ENCODE data around the gene ATF6B. TPM values are rescaled to one million over a fixed set of nuclear protein-coding genes. Genes with fewer than 3 reads are reported as not detected.

Gene ATF6B
- total and polyA plus RNA-seq, 2 of the 13 experiments (the other 11 are each of a cell fraction or from before 2014, with no cell fraction given): 18.1 to 44.0 TPM

DNA sequence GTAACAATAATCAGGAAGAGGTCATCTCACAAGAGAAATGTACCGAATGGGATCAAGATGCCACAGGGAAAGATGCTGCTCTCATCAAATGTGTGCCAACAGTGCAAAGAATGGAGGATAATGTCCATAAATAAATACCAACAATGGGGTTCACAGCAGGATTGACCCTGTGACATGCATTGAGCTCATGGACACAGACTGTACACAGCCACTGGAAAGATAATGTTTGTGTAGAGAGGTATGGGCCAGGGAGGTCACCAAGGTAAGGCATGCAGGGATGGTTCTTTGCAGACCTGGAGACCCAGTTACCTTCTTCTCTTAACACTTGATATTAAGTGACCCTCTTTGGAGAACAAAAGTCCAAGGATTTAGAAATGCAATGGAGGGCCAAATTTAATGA, 46.4 kb upstream of the ATF6B start:
- in situ Hi-C loops (cut with HindIII; ENCODE audit: extremely low pct_ligation_motif_present, low pct_unique_long_range_greater_than_20kb): no loop called here
- H3K36me3 ChIP-seq (replicated peaks in 1 of 2; ENCODE audit: control insufficient read depth in 1 of 2, insufficient read depth in 2 of 2, low read length in 2 of 2): peaks cover 13 to 21% of the 10 kb centered on the region in 2 experiments
- no peak for ATAC-seq
- peaks cover 46% of the 10 kb centered on the region for H3K79me2 ChIP-seq (ENCODE audit: insufficient read depth, low read length)
- FAIRE-seq: no peak
- ChIA-PET POLR2A (interaction anchor here (1.0 kb wide), 1 partner anchor 21 kb away, joined by 3 read pairs; no protein-coding TSS in a partner anchor), CTCF (ENCODE audit: low intra/inter-chr PET ratio, low total read pairs) (no interaction called here)
- peak overlapping the region; percentile 88 for H3K4me2 ChIP-seq (ENCODE audit: low read depth, low read length)
- 97% methylated on average over 1 of the region's 1 CpG for WGBS (ENCODE audit: low lambda C conversion rate)
- no peaks in the 10 kb centered on the region for H3K9me3 ChIP-seq (ENCODE audit: low read length)
- no peaks in the 10 kb centered on the region; a peak in 1 of 5 replicates for H3K27me3 ChIP-seq (ENCODE audit: control insufficient read depth in 1 of 2, insufficient read depth in 2 of 2, low read length in 2 of 2)
- no peak overlapping the region for H2AFZ ChIP-seq (ENCODE audit: low read length)
- DNase-seq (ENCODE audit: low spot score): no peak
- H3K27ac ChIP-seq (ENCODE audit: extremely low read length, insufficient read depth, low read length): no peak overlapping the region
- H3K9ac ChIP-seq (ENCODE audit: insufficient read depth, low read depth, low read length): no peak overlapping the region
- H4K20me1 ChIP-seq (ENCODE audit: insufficient read depth, low read length): no peaks in the 10 kb centered on the region
- no TSS peak for BruUV-seq (replicated peaks)
- H3K4me1 ChIP-seq (ENCODE audit: insufficient read depth, low read length): peaks cover 52% of the 10 kb centered on the region
- intact Hi-C loops (cut with micrococcal nuclease; ENCODE audit: unreplicated experiment): no loop called here
- peak overlapping the region in 2 of 3 experiments; percentile 98; a peak in 3 of 6 replicates for H3K4me3 ChIP-seq (replicated peaks in 1 of 3; ENCODE audit: insufficient read depth in 1 of 3, low read depth in 2 of 3, low read length in 3 of 3)
- TF ChIP-seq, protein P1, sequence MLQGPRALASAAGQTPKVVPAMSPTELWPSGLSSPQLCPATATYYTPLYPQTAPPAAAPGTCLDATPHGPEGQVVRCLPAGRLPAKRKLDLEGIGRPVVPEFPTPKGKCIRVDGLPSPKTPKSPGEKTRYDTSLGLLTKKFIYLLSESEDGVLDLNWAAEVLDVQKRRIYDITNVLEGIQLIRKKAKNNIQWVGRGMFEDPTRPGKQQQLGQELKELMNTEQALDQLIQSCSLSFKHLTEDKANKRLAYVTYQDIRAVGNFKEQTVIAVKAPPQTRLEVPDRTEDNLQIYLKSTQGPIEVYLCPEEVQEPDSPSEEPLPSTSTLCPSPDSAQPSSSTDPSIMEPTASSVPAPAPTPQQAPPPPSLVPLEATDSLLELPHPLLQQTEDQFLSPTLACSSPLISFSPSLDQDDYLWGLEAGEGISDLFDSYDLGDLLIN (CRISPR knock-in tag; IDR thresholded peaks at IDR 0.05; ENCODE audit: borderline replicate concordance): no peak
- TF ChIP-seq FOXA3 (CRISPR knock-in tag; IDR thresholded peaks at IDR 0.05) (peak; percentile 65), ZNF878 (CRISPR knock-in tag; IDR thresholded peaks at IDR 0.05) (0 out of 2 replicates have a peak, but pooled peaks have one; percentile 12), MEF2D (CRISPR knock-in tag; IDR thresholded peaks at IDR 0.05) (no peak), NR2F6 (IDR thresholded peaks at IDR 0.05) (peak; percentile 33; the same call in 1 of the 2 replicates), NR2F6 (CRISPR knock-in tag; IDR thresholded peaks at IDR 0.05) (peak; percentile 38; the same call in 1 of the 2 replicates), ZNF383 (CRISPR knock-in tag; IDR thresholded peaks at IDR 0.05; ENCODE audit: borderline replicate concordance) (0 out of 2 replicates have a peak, but pooled peaks have one; percentile 7), RARA (CRISPR knock-in tag; IDR thresholded peaks at IDR 0.05) (peak; percentile 73), ZNF558 (CRISPR knock-in tag; IDR thresholded peaks at IDR 0.05; ENCODE audit: borderline replicate concordance) (no peak), HDAC6 (IDR thresholded peaks at IDR 0.05; ENCODE audit: low read depth, low read length) (no peak), ZNF816 (CRISPR knock-in tag; IDR thresholded peaks at IDR 0.05; ENCODE audit: borderline replicate concordance) (no peak), MYNN (CRISPR knock-in tag; IDR thresholded peaks at IDR 0.05; ENCODE audit: low read depth) (no peak), SOX6 (IDR thresholded peaks at IDR 0.05) (no peak), SOX6 (CRISPR knock-in tag; IDR thresholded peaks at IDR 0.05) (peak; percentile 73), ZNF136 (CRISPR knock-in tag; IDR thresholded peaks at IDR 0.05; ENCODE audit: low read depth) (no peak), ZNF180 (CRISPR knock-in tag; IDR thresholded peaks at IDR 0.05; ENCODE audit: borderline replicate concordance, low read depth) (no peak), SP140L (CRISPR knock-in tag; IDR thresholded peaks at IDR 0.05; ENCODE audit: borderline replicate concordance) (no peak), SAP130 (CRISPR knock-in tag; IDR thresholded peaks at IDR 0.05; ENCODE audit: low read depth) (peak; percentile 56)
- TF ChIP-seq, protein P2, sequence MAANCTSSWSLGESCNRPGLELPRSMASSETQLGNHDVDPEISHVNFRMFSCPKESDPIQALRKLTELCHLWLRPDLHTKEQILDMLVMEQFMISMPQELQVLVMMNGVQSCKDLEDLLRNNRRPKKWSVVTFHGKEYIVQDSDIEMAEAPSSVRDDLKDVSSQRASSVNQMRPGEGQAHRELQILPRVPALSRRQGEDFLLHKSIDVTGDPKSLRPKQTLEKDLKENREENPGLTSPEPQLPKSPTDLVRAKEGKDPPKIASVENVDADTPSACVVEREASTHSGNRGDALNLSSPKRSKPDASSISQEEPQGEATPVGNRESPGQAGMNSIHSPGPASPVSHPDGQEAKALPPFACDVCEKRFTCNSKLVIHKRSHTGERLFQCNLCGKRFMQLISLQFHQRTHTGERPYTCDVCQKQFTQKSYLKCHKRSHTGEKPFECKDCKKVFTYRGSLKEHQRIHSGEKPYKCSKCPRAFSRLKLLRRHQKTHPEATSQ (CRISPR knock-in tag; IDR thresholded peaks at IDR 0.05; ENCODE audit: borderline replicate concordance): no peak
- TF ChIP-seq, protein P3, sequence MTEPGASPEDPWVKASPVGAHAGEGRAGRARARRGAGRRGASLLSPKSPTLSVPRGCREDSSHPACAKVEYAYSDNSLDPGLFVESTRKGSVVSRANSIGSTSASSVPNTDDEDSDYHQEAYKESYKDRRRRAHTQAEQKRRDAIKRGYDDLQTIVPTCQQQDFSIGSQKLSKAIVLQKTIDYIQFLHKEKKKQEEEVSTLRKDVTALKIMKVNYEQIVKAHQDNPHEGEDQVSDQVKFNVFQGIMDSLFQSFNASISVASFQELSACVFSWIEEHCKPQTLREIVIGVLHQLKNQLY (CRISPR knock-in tag; IDR thresholded peaks at IDR 0.05): peak; percentile 74; the same call in 1 of the 2 replicates
- TF ChIP-seq, protein P4, sequence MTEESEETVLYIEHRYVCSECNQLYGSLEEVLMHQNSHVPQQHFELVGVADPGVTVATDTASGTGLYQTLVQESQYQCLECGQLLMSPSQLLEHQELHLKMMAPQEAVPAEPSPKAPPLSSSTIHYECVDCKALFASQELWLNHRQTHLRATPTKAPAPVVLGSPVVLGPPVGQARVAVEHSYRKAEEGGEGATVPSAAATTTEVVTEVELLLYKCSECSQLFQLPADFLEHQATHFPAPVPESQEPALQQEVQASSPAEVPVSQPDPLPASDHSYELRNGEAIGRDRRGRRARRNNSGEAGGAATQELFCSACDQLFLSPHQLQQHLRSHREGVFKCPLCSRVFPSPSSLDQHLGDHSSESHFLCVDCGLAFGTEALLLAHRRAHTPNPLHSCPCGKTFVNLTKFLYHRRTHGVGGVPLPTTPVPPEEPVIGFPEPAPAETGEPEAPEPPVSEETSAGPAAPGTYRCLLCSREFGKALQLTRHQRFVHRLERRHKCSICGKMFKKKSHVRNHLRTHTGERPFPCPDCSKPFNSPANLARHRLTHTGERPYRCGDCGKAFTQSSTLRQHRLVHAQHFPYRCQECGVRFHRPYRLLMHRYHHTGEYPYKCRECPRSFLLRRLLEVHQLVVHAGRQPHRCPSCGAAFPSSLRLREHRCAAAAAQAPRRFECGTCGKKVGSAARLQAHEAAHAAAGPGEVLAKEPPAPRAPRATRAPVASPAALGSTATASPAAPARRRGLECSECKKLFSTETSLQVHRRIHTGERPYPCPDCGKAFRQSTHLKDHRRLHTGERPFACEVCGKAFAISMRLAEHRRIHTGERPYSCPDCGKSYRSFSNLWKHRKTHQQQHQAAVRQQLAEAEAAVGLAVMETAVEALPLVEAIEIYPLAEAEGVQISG (CRISPR knock-in tag; IDR thresholded peaks at IDR 0.05): no peak

All from HepG2 (cell line).